PC-3 (cell line): ENCODE data around the gene YTHDC1. TPM values are rescaled to one million over a fixed set of nuclear protein-coding genes. Genes with fewer than 3 reads are reported as not detected.

Source experiments
- ATAC-seq: fragments of 200-7000 bp; cut with Tn5 transposase; 2 replicates; pipeline ENCODE4 v1.9.1; 2020; ENCODE audit warnings: mild to moderate bottlenecking, moderate library complexity
- BruUV-seq: library from RNA; stranded (reverse); fragments of 400-500 nt; replicated peaks from 2 replicates; lab custom pipeline; 2021; lab: Mats Ljungman, UMichigan
- CTCF ChIA-PET: fragments of 300-600 bp; sonication (Branson Sonifier 250); formaldehyde crosslinking; loops from one replicate; lab custom pipeline; 2022; ENCODE audit warnings: antibody characterized with exemption; lab: Charles Lee
- POLR2A ChIA-PET: fragments of 300-600 bp; sonication (Branson Sonifier 250); formaldehyde crosslinking; loops from one replicate; lab custom pipeline; 2022; ENCODE audit warnings: antibody characterized with exemption; ENCODE audit not compliant: unreplicated experiment; lab: Charles Lee
- DNase-seq: peaks from one replicate; pipeline ENCODE4 v3.0.0-alpha.2; 2015
- H2AFZ ChIP-seq: fragments of 300-600 bp; sonication (generic); 2 replicates; pipeline ENCODE4 v1.6.0; 2016; ENCODE audit warnings: antibody characterized with exemption, low read length
- H3F3A ChIP-seq: fragments of 300-600 bp; sonication (generic); one replicate; pipeline ENCODE4 v1.6.0; 2017; ENCODE audit warnings: antibody characterized with exemption, low read length, control low read depth, mild to moderate bottlenecking; ENCODE audit not compliant: unreplicated experiment
- H3K27ac ChIP-seq: fragments of 300-600 bp; sonication (generic); 2 replicates; pipeline ENCODE4 v1.5.1; 2016; ENCODE audit warnings: mild to moderate bottlenecking, low read length
- H3K27me3 ChIP-seq: fragments of 300-600 bp; sonication (generic); 2 replicates; pipeline ENCODE4 v1.6.1; 2016; ENCODE audit warnings: low read length, mixed read lengths
- H3K36me3 ChIP-seq: fragments of 300-600 bp; sonication (generic); 2 replicates; pipeline ENCODE4 v1.6.1; 2016; ENCODE audit warnings: low read depth, mixed run types, low read length, mixed read lengths
- H3K4me1 ChIP-seq: fragments of 300-600 bp; sonication (generic); 2 replicates; pipeline ENCODE4 v1.5.1; 2016; ENCODE audit warnings: low read length; ENCODE audit not compliant: insufficient read depth
- H3K4me2 ChIP-seq: fragments of 300-600 bp; sonication (generic); 2 replicates; pipeline ENCODE4 v1.6.0; 2016; ENCODE audit warnings: low read length
- H3K4me3 ChIP-seq: fragments of 300-600 bp; sonication (generic); 2 replicates; pipeline ENCODE4 v1.5.1; 2016; ENCODE audit warnings: mild to moderate bottlenecking, low read length, mixed read lengths
- H3K79me2 ChIP-seq: fragments of 300-600 bp; sonication (generic); 2 replicates; pipeline ENCODE4 v1.6.1; 2017; ENCODE audit warnings: low read length, mixed read lengths
- H3K9ac ChIP-seq: fragments of 300-600 bp; sonication (generic); 2 replicates; pipeline ENCODE4 v1.6.0; 2016; ENCODE audit warnings: mild to moderate bottlenecking, low read length
- H3K9me2 ChIP-seq: fragments of 300-600 bp; sonication (generic); replicated peaks from 2 replicates; pipeline ENCODE4 v1.6.1; 2016; ENCODE audit warnings: mixed run types, low read length, mixed read lengths
- H3K9me3 ChIP-seq: fragments of 300-600 bp; sonication (generic); 2 replicates; pipeline ENCODE4 v1.6.1; 2016; ENCODE audit warnings: low read length, mixed read lengths
- H4K20me1 ChIP-seq: fragments of 300-600 bp; sonication (generic); 2 replicates; pipeline ENCODE4 v1.6.1; 2016; ENCODE audit warnings: low read length, mixed read lengths
- EZH2 ChIP-seq: fragments of 300-600 bp; sonication (generic); IDR thresholded peaks from one replicate; pipeline ENCODE4 v1.6.1; 2017; ENCODE audit warnings: antibody characterized with exemption, mild to moderate bottlenecking, low read length; ENCODE audit not compliant: unreplicated experiment
- EZH2phosphoT487 ChIP-seq: fragments of 300-600 bp; sonication (generic); IDR thresholded peaks from 2 replicates; pipeline ENCODE4 v1.6.1; 2018; ENCODE audit warnings: mild to moderate bottlenecking, antibody characterized with exemption, low read length, borderline replicate concordance
- intact Hi-C: fragments of 100-400 bp; cut with micrococcal nuclease; formaldehyde crosslinking; loops from 2 replicates; pipeline ENCODE4 v1.9.0; 2023
- total RNA-seq: library from RNA; depleted of rRNA; stranded (reverse); fragments of >200 nt; gene quantifications from 2 replicates; pipeline ENCODE4 v1.2.3, GENCODE V29; 2014
- TF ChIP-seq, protein P1 (sequence below): fragments of 300-600 bp; sonication (generic); conservative IDR thresholded peaks from 2 replicates; pipeline ENCODE4 v1.5.1; 2017; ENCODE audit warnings: antibody characterized with exemption, low read depth, mild to moderate bottlenecking, low read length

YTHDC1 gene
- total RNA-seq, 1 experiment from 2014 or later = 55.5 TPM

DNA sequence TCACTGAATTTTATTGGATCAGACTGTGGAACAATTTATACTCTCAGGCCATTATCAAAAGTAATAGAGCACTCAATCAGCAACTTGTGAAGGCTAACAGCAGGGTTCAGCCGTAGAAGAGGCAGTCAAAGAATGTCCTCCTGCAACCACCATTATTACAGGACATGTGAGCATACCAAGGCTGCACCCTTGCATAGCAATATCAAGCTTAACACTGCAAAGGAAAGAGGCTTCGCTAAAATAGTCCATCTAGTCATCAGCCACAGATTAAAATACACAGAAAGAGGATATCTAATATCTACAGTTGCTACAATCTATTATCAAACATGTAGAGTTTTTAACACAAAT lies 61.5 kb downstream of the YTHDC1 start:
- CTCF ChIA-PET = no interaction called here
- Histone ChIP-seq H3K79me2 (no peaks in the 10 kb centered on the region), H3K4me3 (peak overlapping the region; percentile 34; the same call in 1 of the 2 replicates), H3K9me3 (no peaks in the 10 kb centered on the region), H3K9ac (no peak overlapping the region), H3K9me2 (no peaks in the 10 kb centered on the region), H3K36me3 (no peaks in the 10 kb centered on the region), H3K27ac (no peak overlapping the region), H3K27me3 (no peaks in the 10 kb centered on the region), H3F3A (no peaks in the 10 kb centered on the region), H3K4me1 (peaks cover 5% of the 10 kb centered on the region; the same call in 1 of the 2 replicates), H4K20me1 (no peaks in the 10 kb centered on the region), H2AFZ (peak overlapping the region; percentile 51), H3K4me2 (peak overlapping the region; percentile 45)
- TF ChIP-seq, protein P1, sequence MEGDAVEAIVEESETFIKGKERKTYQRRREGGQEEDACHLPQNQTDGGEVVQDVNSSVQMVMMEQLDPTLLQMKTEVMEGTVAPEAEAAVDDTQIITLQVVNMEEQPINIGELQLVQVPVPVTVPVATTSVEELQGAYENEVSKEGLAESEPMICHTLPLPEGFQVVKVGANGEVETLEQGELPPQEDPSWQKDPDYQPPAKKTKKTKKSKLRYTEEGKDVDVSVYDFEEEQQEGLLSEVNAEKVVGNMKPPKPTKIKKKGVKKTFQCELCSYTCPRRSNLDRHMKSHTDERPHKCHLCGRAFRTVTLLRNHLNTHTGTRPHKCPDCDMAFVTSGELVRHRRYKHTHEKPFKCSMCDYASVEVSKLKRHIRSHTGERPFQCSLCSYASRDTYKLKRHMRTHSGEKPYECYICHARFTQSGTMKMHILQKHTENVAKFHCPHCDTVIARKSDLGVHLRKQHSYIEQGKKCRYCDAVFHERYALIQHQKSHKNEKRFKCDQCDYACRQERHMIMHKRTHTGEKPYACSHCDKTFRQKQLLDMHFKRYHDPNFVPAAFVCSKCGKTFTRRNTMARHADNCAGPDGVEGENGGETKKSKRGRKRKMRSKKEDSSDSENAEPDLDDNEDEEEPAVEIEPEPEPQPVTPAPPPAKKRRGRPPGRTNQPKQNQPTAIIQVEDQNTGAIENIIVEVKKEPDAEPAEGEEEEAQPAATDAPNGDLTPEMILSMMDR = no peak
- TF ChIP-seq EZH2phosphoT487 (no peak), EZH2 (no peak)
- no peak for ATAC-seq
- POLR2A ChIA-PET = no interaction called here
- BruUV-seq = no TSS peak
- no peak for DNase-seq
- intact Hi-C loops = no loop called here

GRCh38 chr4:68287704-68288392 lies 62.0 kb downstream of the YTHDC1 start:
- TF ChIP-seq, protein P1 = no peak
- TF ChIP-seq EZH2 (no peak), EZH2phosphoT487 (no peak)
- H3K27me3 ChIP-seq = no peaks in the 10 kb centered on the region
- no peaks in the 10 kb centered on the region for H3K79me2 ChIP-seq
- peak overlapping the region; percentile 51; the same call in 1 of the 2 replicates for H2AFZ ChIP-seq
- no peaks in the 10 kb centered on the region for H4K20me1 ChIP-seq
- H3K4me2 ChIP-seq = no peak overlapping the region
- POLR2A ChIA-PET = no interaction called here
- H3F3A ChIP-seq = no peaks in the 10 kb centered on the region
- H3K27ac ChIP-seq = no peak overlapping the region
- ATAC-seq = no peak
- no peaks in the 10 kb centered on the region for H3K9me2 ChIP-seq
- no peak overlapping the region for H3K9ac ChIP-seq
- no peak for DNase-seq
- CTCF ChIA-PET = no interaction called here
- no peak overlapping the region for H3K4me3 ChIP-seq
- no peaks in the 10 kb centered on the region for H3K9me3 ChIP-seq
- H3K4me1 ChIP-seq = peaks cover 5% of the 10 kb centered on the region; the same call in 1 of the 2 replicates
- no peaks in the 10 kb centered on the region for H3K36me3 ChIP-seq
- no TSS peak for BruUV-seq
- intact Hi-C loops = no loop called here

DNA sequence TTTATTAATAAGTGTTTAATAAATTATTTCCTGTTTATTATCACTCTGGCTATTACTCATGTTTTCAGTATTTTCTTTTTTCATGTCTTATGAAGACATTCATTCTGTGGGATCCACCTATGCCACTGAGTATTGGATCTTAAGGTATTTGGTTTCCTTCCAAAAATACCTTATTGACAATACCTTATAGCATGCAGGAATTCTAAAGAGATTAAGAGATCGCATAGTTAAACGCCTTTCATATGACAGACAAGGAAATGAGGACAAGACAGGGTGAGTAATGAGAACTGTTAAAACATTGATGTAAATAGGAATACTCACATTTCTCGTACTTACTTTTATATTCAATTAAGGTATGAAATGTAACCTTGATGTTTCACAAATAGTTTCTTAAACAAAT lies 66.2 kb downstream of the YTHDC1 start:
- H3K4me1 ChIP-seq = peaks cover 8% of the 10 kb centered on the region
- H3K79me2 ChIP-seq = no peaks in the 10 kb centered on the region
- no peaks in the 10 kb centered on the region for H4K20me1 ChIP-seq
- no peak overlapping the region for H3K4me3 ChIP-seq
- ChIA-PET CTCF (no interaction called here), POLR2A (no interaction called here)
- no peaks in the 10 kb centered on the region for H3K9me2 ChIP-seq
- no peak overlapping the region for H3K9ac ChIP-seq
- H3K4me2 ChIP-seq = 0 out of 2 replicates have a peak overlapping the region, but pooled peaks have one; percentile 1
- TF ChIP-seq, protein P1 = no peak
- no peak for TF ChIP-seq EZH2
- TF ChIP-seq EZH2phosphoT487 = no peak
- intact Hi-C loops = no loop called here
- no peak overlapping the region for H3K27ac ChIP-seq
- H3F3A ChIP-seq = no peaks in the 10 kb centered on the region
- H3K27me3 ChIP-seq = no peaks in the 10 kb centered on the region
- DNase-seq = peak; percentile 60
- BruUV-seq = no TSS peak
- H2AFZ ChIP-seq = no peak overlapping the region
- H3K9me3 ChIP-seq = no peaks in the 10 kb centered on the region
- ATAC-seq = peak; percentile 27; the same call in 1 of the 2 replicates
- H3K36me3 ChIP-seq = no peaks in the 10 kb centered on the region
